ENCODE data around the gene KDM6A.
A peak's percentile ranks its signal among the peaks of the same experiment; 100 is the strongest.
"Not testable (repeated sequence)": the region's sequence is repeated elsewhere in the genome, so short reads cannot be mapped to it uniquely, and the experiment has no call there.

The KDM6A gene

DNA sequence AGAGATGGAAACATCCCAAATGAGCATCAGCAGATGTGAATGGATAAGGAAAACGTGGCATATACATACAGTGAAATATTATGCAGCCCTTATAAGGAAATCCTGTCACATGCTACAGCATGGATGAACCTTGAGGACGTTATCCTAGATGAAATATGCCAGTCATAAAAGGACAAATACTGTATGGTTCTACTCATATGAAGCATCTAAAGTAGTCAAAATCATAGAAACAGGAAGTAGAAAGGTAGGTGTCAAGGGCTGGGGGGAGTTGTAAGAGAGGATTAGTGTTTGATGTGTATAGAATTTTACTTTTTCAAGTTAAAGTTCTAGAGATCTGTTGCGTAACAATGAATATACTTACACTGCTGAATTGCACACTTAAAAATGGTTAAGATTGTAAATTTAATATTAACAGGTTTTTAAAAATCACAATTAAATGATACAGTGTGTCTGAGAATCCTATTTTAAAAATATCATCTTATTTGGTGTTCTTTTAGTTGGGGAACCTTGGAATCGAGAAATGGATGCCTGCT, 58.5 kb downstream of the KDM6A start:
- no peak for DNase-seq

GRCh38 chrX:44935172-44935571, 62.2 kb downstream of the KDM6A start:
- DNase-seq: no peak

DNA sequence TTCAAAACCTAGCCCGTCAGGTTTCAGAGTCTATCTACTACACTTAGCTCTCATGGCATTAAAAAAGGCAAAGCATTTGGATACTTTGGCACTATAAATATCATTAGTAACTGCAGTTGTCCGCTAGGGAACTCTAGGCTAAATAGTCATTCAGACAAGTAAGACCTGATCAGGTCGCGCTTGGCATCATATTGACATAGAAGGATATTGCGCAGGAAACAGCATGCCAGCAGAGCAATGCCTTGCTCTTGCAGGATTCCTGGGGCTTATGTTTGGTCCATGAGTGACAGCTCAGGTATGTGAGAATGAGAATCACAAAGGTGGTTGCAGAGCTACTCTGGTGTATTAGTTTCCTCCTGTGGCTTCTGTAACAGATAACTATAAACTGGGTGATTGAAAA, 62.7 kb downstream of the KDM6A start:
- DNase-seq: no peak

DNA sequence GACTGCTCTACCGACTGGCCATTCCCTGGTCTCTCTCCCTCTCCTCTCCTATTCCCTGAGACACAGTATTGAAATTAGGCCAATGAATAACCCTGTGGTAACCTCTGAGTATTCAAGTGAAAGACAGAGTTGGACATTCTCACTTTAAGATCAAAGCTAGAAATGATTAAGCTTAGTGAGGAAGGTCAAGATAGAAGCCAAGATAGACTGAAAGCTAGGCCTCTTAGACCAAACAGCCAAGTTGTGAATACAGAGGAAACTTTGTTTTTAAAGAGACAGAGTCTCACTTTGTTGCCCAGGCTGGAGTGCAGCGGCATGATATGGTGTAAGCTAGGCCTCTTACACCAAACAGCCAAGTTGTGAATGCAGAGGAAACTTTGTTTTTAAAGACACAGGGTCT, 64.6 kb downstream of the KDM6A start:
- no peak for DNase-seq

GRCh38 chrX:44938111-44938510, 65.1 kb downstream of the KDM6A start:
- DNase-seq: no peak

DNA sequence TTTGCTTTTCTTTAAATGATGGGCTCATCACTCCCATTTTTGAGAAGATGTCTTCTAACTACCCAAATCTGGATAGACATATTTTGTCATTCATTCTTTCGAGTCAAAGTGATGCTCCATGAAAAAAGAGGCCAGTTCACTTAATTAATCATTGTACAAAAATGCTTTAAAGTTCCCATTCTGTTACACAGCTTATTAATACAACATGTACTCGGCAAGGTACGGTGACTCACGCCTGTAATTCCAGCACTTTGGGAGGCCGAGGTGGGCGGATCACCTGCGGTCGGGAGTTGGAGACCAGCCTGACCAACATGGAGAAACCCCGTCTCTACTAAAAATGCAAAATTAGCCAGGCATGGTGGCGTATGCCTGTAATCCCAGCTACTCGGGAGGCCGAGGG, 67.6 kb downstream of the KDM6A start:
- not testable (repeated sequence) for DNase-seq

- DNase-seq: no peak
Measured at GRCh38 chrX:44943007-44943406, 70.0 kb downstream of the KDM6A start.

GRCh38 chrX:44944894-44945293, 71.9 kb downstream of the KDM6A start:
- no peak for DNase-seq

GRCh38 chrX:44945736-44946135, 72.7 kb downstream of the KDM6A start:
- peak; percentile 38 for DNase-seq

DNA sequence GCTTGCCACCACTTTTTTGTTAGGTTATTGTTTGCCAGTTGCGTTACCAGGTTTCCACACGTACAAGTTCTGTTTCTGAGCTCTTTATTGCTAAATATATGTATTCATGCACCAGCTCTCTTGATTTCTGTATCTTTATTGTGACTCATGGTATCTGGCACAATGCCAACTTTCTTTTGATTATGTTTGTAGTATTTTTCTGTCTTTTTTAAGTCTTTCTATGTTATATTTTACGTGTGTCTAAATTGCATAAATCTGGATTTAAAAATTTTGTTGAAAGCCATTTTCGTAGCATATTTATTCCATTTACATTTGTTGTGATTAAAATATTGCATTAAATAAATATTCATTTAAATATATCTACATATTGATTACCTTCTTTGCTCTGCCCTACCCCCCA, 73.8 kb downstream of the KDM6A start:
- peak; percentile 66 for DNase-seq

DNA sequence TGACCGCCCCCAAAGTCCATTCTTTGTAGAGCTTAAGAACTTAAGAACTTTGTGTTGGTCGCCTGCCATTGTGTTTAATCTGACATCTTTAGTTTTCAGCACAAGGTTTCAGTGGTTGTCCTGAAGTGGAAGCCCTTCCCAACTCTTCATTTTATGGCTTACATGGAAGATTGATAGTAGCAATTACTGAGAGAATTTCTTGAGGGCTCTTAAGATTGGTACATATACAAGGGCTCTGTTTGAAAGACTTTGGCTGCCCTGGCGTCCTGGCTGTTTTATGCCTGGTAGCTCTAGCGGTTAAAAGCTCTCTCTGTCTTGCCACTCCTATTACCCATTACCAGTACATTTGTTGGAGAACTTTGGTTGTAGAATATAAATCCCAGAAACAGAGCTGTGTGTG, 75.0 kb downstream of the KDM6A start:
- DNase-seq: no peak

DNA sequence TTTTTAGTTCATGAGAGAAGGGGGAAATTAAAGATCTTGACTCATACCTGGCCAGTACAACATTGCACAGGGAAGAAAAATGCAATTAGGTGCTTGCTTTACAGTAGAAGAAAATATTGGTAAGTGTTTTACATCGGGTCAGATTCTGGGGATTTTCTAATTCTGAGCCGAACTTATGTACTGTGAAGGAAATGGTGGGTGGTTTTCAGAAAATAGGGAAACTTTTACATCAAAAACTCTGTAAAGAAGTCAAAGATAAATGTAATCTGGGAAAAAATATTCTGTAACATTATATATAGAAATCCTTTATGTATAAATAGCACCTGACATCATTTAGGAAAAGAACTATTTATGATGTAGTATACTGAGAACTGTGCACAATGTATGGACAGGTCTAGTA, 75.4 kb downstream of the KDM6A start:
- no peak for DNase-seq

DNA sequence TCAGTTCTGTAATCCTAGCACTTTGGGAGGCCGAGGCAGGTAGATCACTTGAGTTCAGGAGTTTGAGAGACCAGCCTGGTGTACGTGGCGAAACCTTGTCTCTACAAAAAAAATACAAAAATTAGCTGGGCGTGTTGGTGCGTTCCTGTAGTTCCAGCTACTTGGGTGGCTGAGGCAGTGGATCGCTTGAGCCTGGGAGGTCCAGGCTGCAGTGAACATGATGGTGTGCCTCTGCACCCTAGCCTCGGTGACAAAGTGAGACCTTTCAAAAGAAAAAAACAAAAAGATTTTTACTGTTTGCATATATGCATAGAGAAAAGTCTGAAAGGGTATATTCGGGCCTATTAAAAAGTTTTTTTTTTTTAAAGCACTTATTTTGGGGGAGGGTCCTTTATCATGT, 76.1 kb downstream of the KDM6A start:
- DNase-seq: no peak

GRCh38 chrX:44950471-44951366, 77.7 kb downstream of the KDM6A start:
- DNase-seq: peak; percentile 11

GRCh38 chrX:44951572-44952067, 78.6 kb downstream of the KDM6A start:
- no peak for DNase-seq

GRCh38 chrX:44952329-44953027, 79.5 kb downstream of the KDM6A start:
- DNase-seq: no peak

GRCh38 chrX:44953734-44954502, 80.9 kb downstream of the KDM6A start:
- DNase-seq: no peak

DNA sequence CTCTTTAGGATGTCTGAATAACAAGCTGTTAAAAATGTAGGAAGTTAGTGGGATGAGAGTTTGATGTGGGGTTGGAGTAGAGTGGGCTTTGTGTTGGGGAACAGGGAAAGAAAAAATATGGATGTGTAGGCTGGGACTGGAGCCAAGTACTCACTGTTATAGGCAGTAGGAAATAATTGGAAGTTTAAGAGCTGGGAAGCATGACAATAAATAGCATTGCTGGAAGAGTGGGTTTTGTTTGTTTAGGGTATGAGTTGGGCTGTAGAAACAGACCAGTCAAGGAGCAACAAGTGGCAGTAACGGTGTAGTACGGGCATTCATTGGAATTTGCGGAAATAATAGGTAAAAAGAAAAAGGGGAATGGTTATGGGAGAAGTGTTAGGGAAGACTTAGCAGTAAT, 81.6 kb downstream of the KDM6A start:
- no peak for DNase-seq

DNA sequence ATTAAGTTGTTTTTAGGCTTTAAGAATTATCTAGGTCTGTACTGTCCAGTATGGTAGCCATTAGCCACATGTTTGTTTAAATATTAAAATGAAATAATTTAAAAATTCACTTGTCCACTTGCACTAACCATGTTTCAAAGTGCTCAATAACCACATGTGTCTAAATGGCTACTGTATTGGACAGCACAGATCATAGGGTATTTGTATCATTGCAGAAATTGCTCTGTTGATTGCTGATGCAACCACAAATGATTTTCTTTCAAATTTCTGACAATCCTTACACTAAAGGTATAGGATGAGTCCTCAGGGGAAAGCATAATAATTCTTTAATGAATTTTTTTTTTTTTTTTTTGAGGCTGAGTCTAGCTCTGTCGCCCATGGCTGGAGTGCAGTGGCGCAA, 84.9 kb downstream of the KDM6A start:
- DNase-seq: no peak

DNA sequence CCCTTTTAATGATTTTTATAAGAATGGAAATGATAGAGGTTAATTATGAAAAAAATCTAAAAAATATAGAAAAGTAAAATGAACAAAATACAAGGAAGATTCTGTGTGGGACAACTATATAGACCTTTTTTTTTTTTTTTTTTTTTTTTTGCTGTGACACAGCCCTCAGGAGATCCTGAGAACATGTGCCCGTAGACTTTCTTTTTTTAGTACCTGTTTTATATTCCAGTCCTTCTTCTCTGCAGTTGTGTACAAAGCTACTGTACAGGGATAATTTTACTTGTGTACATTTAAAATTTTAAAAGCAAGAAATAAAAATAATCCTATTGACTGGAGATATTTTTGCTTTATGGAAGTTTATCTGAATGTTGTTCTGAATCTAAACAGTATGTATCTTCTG, 85.5 kb downstream of the KDM6A start:
- no peak for DNase-seq

- no peak for DNase-seq
Measured at GRCh38 chrX:44961817-44962607, 89.0 kb downstream of the KDM6A start.

- no peak for DNase-seq
Measured at GRCh38 chrX:44962944-44963343, 90.0 kb downstream of the KDM6A start.
